Measurements from ENCODE around the gene MAEA. TPM values are rescaled to one million over a fixed set of nuclear protein-coding genes. Genes with fewer than 3 reads are reported as not detected.

MAEA gene
- total RNA-seq, 1 donor from 2014 or later, result 61.3 TPM

- Mint-ChIP-seq H3K4me3 (no peak overlapping the region), H3K27ac (no peak overlapping the region), H3K4me1 (peaks cover 12% of the 10 kb centered on the region), H3K27me3 (no peaks in the 10 kb centered on the region), H3K9me3 (no peaks in the 10 kb centered on the region), H3K36me3 (ENCODE audit: low read depth) (peaks cover 9% of the 10 kb centered on the region)
- no peak for DNase-seq
- intact Hi-C loops (cut with micrococcal nuclease), result no loop called here
Measured at GRCh38 chr4:1354136-1354982, 64.7 kb downstream of the MAEA start.

DNA sequence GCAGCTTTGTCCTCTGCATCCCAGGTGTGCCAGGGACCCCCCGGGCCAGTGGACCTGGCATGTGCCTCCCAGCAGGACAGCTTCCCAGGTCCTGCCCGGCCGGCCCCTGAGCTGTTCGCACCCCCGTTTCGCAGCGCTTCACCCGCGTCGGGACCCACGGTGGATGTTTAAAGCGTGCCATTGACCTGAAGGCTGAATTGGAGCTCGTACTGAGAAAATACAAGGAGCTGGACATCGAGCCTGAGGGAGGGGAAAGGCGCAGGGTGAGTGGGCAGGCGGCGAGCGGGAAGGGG lies 65.2 kb downstream of the MAEA start:
- no peaks in the 10 kb centered on the region for H3K27me3 Mint-ChIP-seq
- H3K27ac Mint-ChIP-seq, result no peak overlapping the region
- intact Hi-C loops (cut with micrococcal nuclease), result no loop called here
- no peak for DNase-seq
- peaks cover 10% of the 10 kb centered on the region for H3K4me1 Mint-ChIP-seq
- peaks cover 9% of the 10 kb centered on the region for H3K36me3 Mint-ChIP-seq (ENCODE audit: low read depth)
- no peak overlapping the region for H3K4me3 Mint-ChIP-seq
- no peaks in the 10 kb centered on the region for H3K9me3 Mint-ChIP-seq

GRCh38 chr4:1355378-1355777 lies 65.7 kb downstream of the MAEA start:
- DNase-seq, result no peak
- Mint-ChIP-seq H3K4me3 (no peak overlapping the region), H3K27me3 (no peaks in the 10 kb centered on the region), H3K9me3 (no peaks in the 10 kb centered on the region), H3K4me1 (peaks cover 5% of the 10 kb centered on the region), H3K36me3 (ENCODE audit: low read depth) (peaks cover 9% of the 10 kb centered on the region), H3K27ac (no peak overlapping the region)
- intact Hi-C loops (cut with micrococcal nuclease), result no loop called here

DNA sequence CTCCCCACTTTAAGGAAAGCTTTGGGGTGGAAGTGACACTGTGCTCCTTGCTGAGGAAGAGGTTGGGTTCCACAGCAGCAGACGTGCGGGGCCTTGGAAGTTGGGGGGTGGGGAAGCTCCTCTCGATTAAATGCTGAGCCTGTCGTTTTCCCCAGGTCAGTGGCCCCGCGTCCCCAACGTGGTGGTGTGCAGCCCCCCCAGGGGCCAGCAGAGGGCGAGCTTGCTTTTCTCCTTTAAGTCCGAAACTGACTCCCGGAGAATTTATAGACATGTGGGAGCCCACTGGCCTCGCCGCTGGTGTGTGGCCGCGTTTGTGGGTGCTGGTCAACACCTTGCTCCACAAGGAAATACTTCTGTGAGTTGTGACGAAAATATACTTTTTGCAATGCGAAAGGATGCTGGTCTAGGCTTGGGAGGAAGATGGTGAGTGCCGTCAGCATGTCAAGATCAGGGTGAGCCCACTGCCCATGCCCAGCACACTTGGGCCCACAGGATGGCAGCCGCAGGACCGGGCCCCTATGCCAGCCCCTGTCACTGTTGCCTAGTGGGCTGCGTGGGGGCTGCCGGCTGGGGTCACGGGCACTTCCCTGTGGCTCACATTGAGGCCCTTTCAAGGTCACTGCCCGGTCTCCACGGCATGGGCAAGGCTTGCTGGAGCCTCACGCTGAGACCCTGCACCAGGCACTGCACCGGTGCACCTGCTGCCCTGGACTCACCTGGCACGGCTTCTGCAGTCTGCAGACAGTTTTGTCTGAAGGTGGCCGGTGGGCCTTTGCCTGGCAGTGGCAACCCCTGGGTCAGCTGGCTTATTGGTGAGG lies 66.7 kb downstream of the MAEA start:
- Mint-ChIP-seq H3K4me3 (no peak overlapping the region), H3K27me3 (no peaks in the 10 kb centered on the region), H3K27ac (no peak overlapping the region), H3K36me3 (ENCODE audit: low read depth) (peaks cover 9% of the 10 kb centered on the region), H3K4me1 (peaks cover 4% of the 10 kb centered on the region), H3K9me3 (no peaks in the 10 kb centered on the region)
- DNase-seq, result peak; percentile 81
- intact Hi-C loops (cut with micrococcal nuclease), result no loop called here

DNA sequence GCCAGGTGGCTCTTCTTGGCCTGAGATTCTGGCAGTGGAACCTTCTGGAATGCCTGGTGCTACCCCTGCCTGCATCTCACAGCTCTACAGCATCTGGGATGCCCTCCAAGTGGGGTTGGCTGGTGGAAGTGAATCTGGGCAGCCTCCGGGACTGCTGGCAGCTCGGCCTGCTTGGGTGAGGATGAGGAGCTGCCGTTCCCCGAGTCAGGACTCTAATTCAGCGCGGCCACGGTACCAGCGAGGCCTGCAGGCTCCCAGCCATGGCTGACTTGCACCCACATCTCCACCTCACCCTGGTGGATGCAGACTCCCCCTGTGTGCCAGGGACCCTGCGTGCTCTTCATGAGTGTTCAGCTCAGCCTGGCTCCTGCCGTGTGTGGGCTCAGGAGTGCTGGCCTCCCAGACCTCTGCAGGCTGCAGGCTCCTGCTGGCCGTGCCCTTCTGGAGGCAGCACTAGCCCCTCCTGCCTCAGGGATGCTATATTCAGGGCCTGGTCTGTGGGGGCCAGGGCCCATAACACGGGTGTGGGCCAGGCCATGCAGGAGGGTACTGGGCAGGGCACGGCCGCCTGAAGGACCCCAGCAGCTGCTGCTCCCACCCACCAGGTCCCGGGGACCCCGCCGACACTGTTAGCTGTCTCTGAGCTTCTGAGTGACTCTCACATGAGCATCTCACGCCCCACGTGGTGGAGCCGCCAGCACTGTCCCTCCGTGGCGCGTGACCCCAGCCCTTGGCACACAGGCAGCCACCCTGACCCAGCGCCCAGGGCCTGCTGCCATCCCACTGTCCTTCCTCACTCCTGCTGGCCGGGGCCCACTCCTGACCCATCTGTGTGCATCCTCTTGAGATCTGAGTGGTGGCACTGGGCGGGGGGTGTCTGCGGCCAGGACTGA lies 67.9 kb downstream of the MAEA start:
- intact Hi-C loops (cut with micrococcal nuclease), result no loop called here
- Mint-ChIP-seq H3K4me3 (no peak overlapping the region), H3K4me1 (no peaks in the 10 kb centered on the region), H3K36me3 (ENCODE audit: low read depth) (peaks cover 2% of the 10 kb centered on the region), H3K27ac (no peak overlapping the region), H3K27me3 (no peaks in the 10 kb centered on the region), H3K9me3 (no peaks in the 10 kb centered on the region)
- DNase-seq, result no peak

- H3K27me3 Mint-ChIP-seq, result no peaks in the 10 kb centered on the region
- no peaks in the 10 kb centered on the region for H3K4me1 Mint-ChIP-seq
- no peak overlapping the region for H3K4me3 Mint-ChIP-seq
- H3K9me3 Mint-ChIP-seq, result no peaks in the 10 kb centered on the region
- intact Hi-C loops (cut with micrococcal nuclease), result no loop called here
- H3K27ac Mint-ChIP-seq, result no peak overlapping the region
- H3K36me3 Mint-ChIP-seq (ENCODE audit: low read depth), result no peaks in the 10 kb centered on the region
- DNase-seq, result no peak
Measured at GRCh38 chr4:1358421-1359143, 68.9 kb downstream of the MAEA start.

- H3K27ac Mint-ChIP-seq, result no peak overlapping the region
- H3K4me1 Mint-ChIP-seq, result no peaks in the 10 kb centered on the region
- DNase-seq, result no peak
- no peaks in the 10 kb centered on the region for H3K36me3 Mint-ChIP-seq (ENCODE audit: low read depth)
- no peak overlapping the region for H3K4me3 Mint-ChIP-seq
- no peaks in the 10 kb centered on the region for H3K27me3 Mint-ChIP-seq
- intact Hi-C loops (cut with micrococcal nuclease), result no loop called here
- no peaks in the 10 kb centered on the region for H3K9me3 Mint-ChIP-seq
Measured at GRCh38 chr4:1359144-1359501, 69.4 kb downstream of the MAEA start.

- H3K4me3 Mint-ChIP-seq, result no peak overlapping the region
- intact Hi-C loops (cut with micrococcal nuclease), result no loop called here
Measured at GRCh38 chr4:1359976-1360375, 70.3 kb downstream of the MAEA start.

GRCh38 chr4:1360423-1361283 lies 71.0 kb downstream of the MAEA start:
- intact Hi-C loops (cut with micrococcal nuclease), result no loop called here
- Mint-ChIP-seq H3K9me3 (no peaks in the 10 kb centered on the region), H3K4me3 (no peak overlapping the region), H3K36me3 (ENCODE audit: low read depth) (no peaks in the 10 kb centered on the region), H3K27me3 (no peaks in the 10 kb centered on the region), H3K27ac (no peak overlapping the region), H3K4me1 (no peaks in the 10 kb centered on the region)
- DNase-seq, result no peak

More at GRCh38 chr4:1359976-1360375, 70.3 kb downstream of the MAEA start:
- no peak overlapping the region for H3K27ac Mint-ChIP-seq
- H3K27me3 Mint-ChIP-seq, result no peaks in the 10 kb centered on the region
- DNase-seq, result no peak
- H3K36me3 Mint-ChIP-seq (ENCODE audit: low read depth), result no peaks in the 10 kb centered on the region
- H3K4me1 Mint-ChIP-seq, result no peaks in the 10 kb centered on the region
- H3K9me3 Mint-ChIP-seq, result no peaks in the 10 kb centered on the region

DNA sequence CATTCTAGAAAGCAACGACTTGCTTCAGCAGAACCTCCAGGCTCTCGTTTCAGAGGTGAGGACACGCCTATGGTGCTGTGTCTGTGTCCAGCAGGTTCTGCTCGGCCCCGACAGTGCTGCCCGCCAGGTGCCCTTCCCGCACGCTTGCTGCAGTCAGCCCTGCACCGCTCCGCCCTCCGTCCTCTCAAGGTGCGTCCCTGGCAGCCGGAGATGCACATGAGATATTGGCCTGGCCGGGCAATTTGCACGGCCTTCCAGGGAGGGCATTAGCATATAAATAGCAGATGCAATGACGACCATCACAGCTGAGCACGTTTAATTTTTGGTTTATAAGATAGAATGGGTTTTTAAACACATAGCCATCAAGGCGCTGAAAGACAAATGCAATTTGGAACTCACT lies 71.7 kb downstream of the MAEA start:
- intact Hi-C loops (cut with micrococcal nuclease), result no loop called here
- no peak overlapping the region for H3K27ac Mint-ChIP-seq

GRCh38 chr4:1362046-1362445 lies 72.4 kb downstream of the MAEA start:
- no peaks in the 10 kb centered on the region for H3K4me1 Mint-ChIP-seq
- H3K27me3 Mint-ChIP-seq, result no peaks in the 10 kb centered on the region
- no peaks in the 10 kb centered on the region for H3K9me3 Mint-ChIP-seq
- intact Hi-C loops (cut with micrococcal nuclease), result no loop called here
- no peak overlapping the region for H3K4me3 Mint-ChIP-seq
- no peak overlapping the region for H3K27ac Mint-ChIP-seq
- no peaks in the 10 kb centered on the region for H3K36me3 Mint-ChIP-seq (ENCODE audit: low read depth)
- DNase-seq, result no peak

More for the DNA sequence above, 71.7 kb downstream of the MAEA start:
- no peaks in the 10 kb centered on the region for H3K9me3 Mint-ChIP-seq
- H3K4me3 Mint-ChIP-seq, result no peak overlapping the region
- H3K27me3 Mint-ChIP-seq, result no peaks in the 10 kb centered on the region
- no peaks in the 10 kb centered on the region for H3K36me3 Mint-ChIP-seq (ENCODE audit: low read depth)
- DNase-seq, result no peak
- no peaks in the 10 kb centered on the region for H3K4me1 Mint-ChIP-seq

DNA sequence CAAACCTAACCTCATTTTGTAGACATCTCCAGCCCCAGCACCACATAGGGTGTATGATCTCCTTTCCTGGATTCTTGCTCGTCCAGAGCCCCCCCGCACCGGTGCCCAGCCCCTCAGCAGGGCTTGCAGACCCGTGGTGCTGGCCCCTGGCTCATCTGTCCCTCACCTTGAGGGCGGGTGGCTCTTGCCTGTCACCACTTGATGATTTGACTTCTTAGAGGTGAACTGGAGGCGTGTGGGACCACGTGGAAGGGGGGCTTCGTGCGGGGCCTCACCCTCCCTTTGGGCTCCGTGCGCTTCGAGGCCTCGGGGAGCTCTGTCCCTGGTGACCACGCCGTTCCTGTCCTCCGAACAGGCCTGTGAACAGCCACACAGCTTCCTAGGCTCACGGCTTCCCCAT lies 72.8 kb downstream of the MAEA start:
- no peaks in the 10 kb centered on the region for H3K27me3 Mint-ChIP-seq
- no peaks in the 10 kb centered on the region for H3K4me1 Mint-ChIP-seq
- no peak overlapping the region for H3K27ac Mint-ChIP-seq
- H3K9me3 Mint-ChIP-seq, result no peaks in the 10 kb centered on the region
- no peak overlapping the region for H3K4me3 Mint-ChIP-seq
- intact Hi-C loops (cut with micrococcal nuclease), result no loop called here
- no peak for DNase-seq
- no peaks in the 10 kb centered on the region for H3K36me3 Mint-ChIP-seq (ENCODE audit: low read depth)

- Mint-ChIP-seq H3K27ac (no peak overlapping the region), H3K4me3 (no peak overlapping the region), H3K9me3 (no peaks in the 10 kb centered on the region), H3K36me3 (ENCODE audit: low read depth) (no peaks in the 10 kb centered on the region), H3K4me1 (no peaks in the 10 kb centered on the region), H3K27me3 (no peaks in the 10 kb centered on the region)
- intact Hi-C loops (cut with micrococcal nuclease), result no loop called here
- DNase-seq, result no peak
Measured at GRCh38 chr4:1363513-1363912, 73.8 kb downstream of the MAEA start.

All from activated CD4-positive, alpha-beta T cell treated with anti-CD3 and anti-CD28 coated beads, Interleukin-2, amount 10 ng/mL, durations not matched to agents 24 days and 14 days (primary cell).